ENCODE data around the gene RNF212.

The RNF212 gene

DNA sequence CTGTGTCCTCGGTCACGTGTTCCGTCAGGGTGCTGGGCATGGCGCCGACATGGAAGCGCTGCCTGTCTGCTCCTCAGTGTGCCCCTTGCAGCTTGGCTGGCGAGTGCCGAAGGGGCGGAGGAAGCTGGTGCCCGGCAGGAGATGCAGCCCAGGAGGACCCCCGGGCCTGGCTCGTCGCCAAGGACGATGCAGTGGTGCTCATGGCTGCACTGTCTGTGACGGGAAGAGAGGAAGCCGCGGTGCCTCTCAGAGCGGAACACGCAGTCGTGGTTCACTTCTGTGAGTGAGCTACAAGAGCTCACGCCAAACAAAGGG lies 63.8 kb downstream of the RNF212 start:
- TF ChIP-seq NFIC (IDR thresholded peaks at IDR 0.05): no peak
- no peak for TF ChIP-seq CREB1 (IDR thresholded peaks at IDR 0.05; ENCODE audit: low read depth)
- no peak for TF ChIP-seq EP300 (IDR thresholded peaks at IDR 0.05; ENCODE audit: borderline replicate concordance)
- no peak for TF ChIP-seq TEAD4 (IDR thresholded peaks at IDR 0.05)
- TF ChIP-seq, protein P1, sequence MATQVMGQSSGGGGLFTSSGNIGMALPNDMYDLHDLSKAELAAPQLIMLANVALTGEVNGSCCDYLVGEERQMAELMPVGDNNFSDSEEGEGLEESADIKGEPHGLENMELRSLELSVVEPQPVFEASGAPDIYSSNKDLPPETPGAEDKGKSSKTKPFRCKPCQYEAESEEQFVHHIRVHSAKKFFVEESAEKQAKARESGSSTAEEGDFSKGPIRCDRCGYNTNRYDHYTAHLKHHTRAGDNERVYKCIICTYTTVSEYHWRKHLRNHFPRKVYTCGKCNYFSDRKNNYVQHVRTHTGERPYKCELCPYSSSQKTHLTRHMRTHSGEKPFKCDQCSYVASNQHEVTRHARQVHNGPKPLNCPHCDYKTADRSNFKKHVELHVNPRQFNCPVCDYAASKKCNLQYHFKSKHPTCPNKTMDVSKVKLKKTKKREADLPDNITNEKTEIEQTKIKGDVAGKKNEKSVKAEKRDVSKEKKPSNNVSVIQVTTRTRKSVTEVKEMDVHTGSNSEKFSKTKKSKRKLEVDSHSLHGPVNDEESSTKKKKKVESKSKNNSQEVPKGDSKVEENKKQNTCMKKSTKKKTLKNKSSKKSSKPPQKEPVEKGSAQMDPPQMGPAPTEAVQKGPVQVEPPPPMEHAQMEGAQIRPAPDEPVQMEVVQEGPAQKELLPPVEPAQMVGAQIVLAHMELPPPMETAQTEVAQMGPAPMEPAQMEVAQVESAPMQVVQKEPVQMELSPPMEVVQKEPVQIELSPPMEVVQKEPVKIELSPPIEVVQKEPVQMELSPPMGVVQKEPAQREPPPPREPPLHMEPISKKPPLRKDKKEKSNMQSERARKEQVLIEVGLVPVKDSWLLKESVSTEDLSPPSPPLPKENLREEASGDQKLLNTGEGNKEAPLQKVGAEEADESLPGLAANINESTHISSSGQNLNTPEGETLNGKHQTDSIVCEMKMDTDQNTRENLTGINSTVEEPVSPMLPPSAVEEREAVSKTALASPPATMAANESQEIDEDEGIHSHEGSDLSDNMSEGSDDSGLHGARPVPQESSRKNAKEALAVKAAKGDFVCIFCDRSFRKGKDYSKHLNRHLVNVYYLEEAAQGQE (IDR thresholded peaks at IDR 0.05; ENCODE audit: low read depth): no peak
- no peak for TF ChIP-seq TAF1 (IDR thresholded peaks at IDR 0.05; ENCODE audit: low read depth)
- no peak for TF ChIP-seq FOXM1 (IDR thresholded peaks at IDR 0.05; ENCODE audit: borderline replicate concordance, low read depth)
- TF ChIP-seq USF1 (IDR thresholded peaks at IDR 0.05): no peak
- TF ChIP-seq, protein P2, sequence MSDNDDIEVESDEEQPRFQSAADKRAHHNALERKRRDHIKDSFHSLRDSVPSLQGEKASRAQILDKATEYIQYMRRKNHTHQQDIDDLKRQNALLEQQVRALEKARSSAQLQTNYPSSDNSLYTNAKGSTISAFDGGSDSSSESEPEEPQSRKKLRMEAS (IDR thresholded peaks at IDR 0.05): no peak
- TF ChIP-seq ZBTB7A (IDR thresholded peaks at IDR 0.05; ENCODE audit: low read depth): no peak
- no peak for TF ChIP-seq RAD21 (IDR thresholded peaks at IDR 0.05; ENCODE audit: low read depth)
- TF ChIP-seq YY1 (IDR thresholded peaks at IDR 0.05; ENCODE audit: low read depth): no peak
- TF ChIP-seq CEBPB (IDR thresholded peaks at IDR 0.05): no peak
- TF ChIP-seq EGR1 (IDR thresholded peaks at IDR 0.05): no peak
- no peak for TF ChIP-seq TCF12 (IDR thresholded peaks at IDR 0.05; ENCODE audit: low read depth)

DNA sequence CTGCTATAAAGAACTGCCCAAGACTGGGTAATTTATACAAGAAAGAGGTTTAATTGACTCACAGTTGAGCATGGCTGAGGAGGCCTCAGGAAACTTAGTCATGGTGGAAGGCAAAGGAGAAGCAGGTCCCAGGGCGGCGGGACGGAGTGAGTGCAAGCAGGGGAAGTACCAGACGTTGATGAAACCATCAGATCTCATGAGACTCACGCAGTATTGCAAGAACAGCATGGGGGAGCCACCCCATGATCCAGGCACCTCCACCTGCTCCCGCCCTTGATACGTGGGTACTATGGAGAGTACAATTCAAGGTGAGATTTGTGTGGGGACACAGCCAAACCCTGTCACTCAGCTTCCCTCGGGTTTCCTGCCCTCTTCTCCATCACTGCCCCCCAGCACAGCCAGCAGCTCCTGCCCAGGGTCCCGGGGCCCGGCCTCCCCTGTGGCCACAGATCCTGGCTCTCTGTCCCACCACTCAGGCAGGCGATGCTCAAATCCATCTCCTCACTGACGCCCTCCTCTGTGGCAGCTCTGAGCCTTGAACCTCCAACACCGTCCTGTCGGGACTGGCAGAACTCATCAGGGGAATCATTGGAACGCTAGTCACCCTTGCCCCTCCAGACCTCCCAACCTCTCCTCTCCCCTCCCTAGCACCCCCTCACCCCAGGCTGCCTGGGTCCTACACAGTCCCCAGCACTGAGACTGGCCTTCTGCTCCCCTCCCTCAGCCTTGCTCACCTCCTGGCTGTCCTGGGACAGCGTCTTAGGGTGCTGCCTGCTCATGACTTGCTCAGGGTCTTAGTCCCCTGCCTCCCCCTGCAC lies 64.4 kb downstream of the RNF212 start:
- no peak for TF ChIP-seq YY1 (IDR thresholded peaks at IDR 0.05; ENCODE audit: low read depth)
- no peak for TF ChIP-seq TCF12 (IDR thresholded peaks at IDR 0.05; ENCODE audit: low read depth)
- TF ChIP-seq NFIC (IDR thresholded peaks at IDR 0.05): no peak
- TF ChIP-seq RAD21 (IDR thresholded peaks at IDR 0.05; ENCODE audit: low read depth): no peak
- no peak for TF ChIP-seq TEAD4 (IDR thresholded peaks at IDR 0.05)
- no peak for TF ChIP-seq CEBPB (IDR thresholded peaks at IDR 0.05)
- TF ChIP-seq CREB1 (IDR thresholded peaks at IDR 0.05; ENCODE audit: low read depth): no peak
- TF ChIP-seq EP300 (IDR thresholded peaks at IDR 0.05; ENCODE audit: borderline replicate concordance): no peak
- TF ChIP-seq USF1 (IDR thresholded peaks at IDR 0.05): no peak
- TF ChIP-seq, protein P2 (IDR thresholded peaks at IDR 0.05): no peak
- TF ChIP-seq EGR1 (IDR thresholded peaks at IDR 0.05): no peak
- TF ChIP-seq, protein P1 (IDR thresholded peaks at IDR 0.05; ENCODE audit: low read depth): no peak
- TF ChIP-seq TAF1 (IDR thresholded peaks at IDR 0.05; ENCODE audit: low read depth): no peak

GRCh38 chr4:1047976-1048772 lies 65.2 kb downstream of the RNF212 start:
- no peak for TF ChIP-seq TEAD4 (IDR thresholded peaks at IDR 0.05)
- no peak for TF ChIP-seq CEBPB (IDR thresholded peaks at IDR 0.05)
- TF ChIP-seq, protein P2 (IDR thresholded peaks at IDR 0.05): no peak
- TF ChIP-seq FOXM1 (IDR thresholded peaks at IDR 0.05; ENCODE audit: borderline replicate concordance, low read depth): no peak
- no peak for TF ChIP-seq YY1 (IDR thresholded peaks at IDR 0.05; ENCODE audit: low read depth)
- TF ChIP-seq EP300 (IDR thresholded peaks at IDR 0.05; ENCODE audit: borderline replicate concordance): no peak
- TF ChIP-seq CREB1 (IDR thresholded peaks at IDR 0.05; ENCODE audit: low read depth): no peak

GRCh38 chr4:1047106-1047975 lies 66.0 kb downstream of the RNF212 start:
- no peak for TF ChIP-seq EGR1 (IDR thresholded peaks at IDR 0.05)

DNA sequence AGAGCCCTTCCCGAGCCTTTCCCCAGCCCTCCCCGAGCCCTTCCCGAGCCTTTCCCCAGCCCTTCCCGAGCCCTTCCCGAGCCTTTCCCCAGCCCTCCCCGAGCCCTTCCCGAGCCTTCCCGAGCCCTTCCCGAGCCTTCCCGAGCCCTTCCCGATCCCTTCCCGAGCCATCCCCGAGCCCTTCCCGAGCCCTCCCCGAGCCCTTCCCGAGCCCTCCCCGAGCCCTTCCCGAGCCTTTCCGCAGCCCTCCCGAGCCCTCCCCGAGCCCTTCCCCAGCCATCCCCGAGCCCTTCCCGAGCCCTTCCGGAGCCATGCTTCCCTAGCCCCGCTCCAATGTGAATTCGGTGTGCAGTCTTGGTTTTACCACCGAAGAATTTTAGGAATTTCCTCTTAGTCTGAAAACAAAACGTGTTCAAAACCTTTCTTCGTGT lies 66.8 kb downstream of the RNF212 start:
- peak; percentile 40; the same call in 1 of the 2 replicates for TF ChIP-seq TEAD4 (IDR thresholded peaks at IDR 0.05)

Measured in Ishikawa (cell line).